Astrocyte of the cerebellum (primary cell): ENCODE results near the gene KIRREL3.

Experiments used
- DNase-seq: peaks from one replicate; pipeline ENCODE4 v3.0.0-alpha.2; 2011; ENCODE audit warnings: low read depth
- H3K4me3 ChIP-seq: 2 replicates; pipeline ENCODE4 v1.5.1; 2011; ENCODE audit warnings: mild to moderate bottlenecking, low read depth, low read length, moderate library complexity
- CTCF ChIP-seq: IDR thresholded peaks from 2 replicates; pipeline ENCODE4 v1.5.1; 2012; ENCODE audit warnings: low read length, low read depth, moderate library complexity, mild to moderate bottlenecking; ENCODE audit errors: missing control alignments
- in situ Hi-C: cut with HindIII; loops from 2 replicates; pipeline ENCODE4 v1.10.0; 2017; ENCODE audit warnings: low sequenced_read_pairs

Gene KIRREL3

GRCh38 chr11:126560221-126560620, 440.3 kb downstream of the KIRREL3 start:
- no peak overlapping the region for H3K4me3 ChIP-seq
- in situ Hi-C loops = no loop called here
- no peak for TF ChIP-seq CTCF

GRCh38 chr11:126548581-126549550, 451.7 kb downstream of the KIRREL3 start:
- H3K4me3 ChIP-seq = no peak overlapping the region
- in situ Hi-C loops = no loop called here
- no peak for DNase-seq
- no peak for TF ChIP-seq CTCF

More at GRCh38 chr11:126560221-126560620, 440.3 kb downstream of the KIRREL3 start:
- DNase-seq = no peak

GRCh38 chr11:126547691-126548090, 452.9 kb downstream of the KIRREL3 start:
- no peak for DNase-seq
- TF ChIP-seq CTCF = no peak
- H3K4me3 ChIP-seq = no peak overlapping the region
- in situ Hi-C loops = no loop called here

- peak; percentile 88 for DNase-seq
- in situ Hi-C loops = no loop called here
- no peak for TF ChIP-seq CTCF
- H3K4me3 ChIP-seq = no peak overlapping the region
These were observed 453.4 kb downstream of the KIRREL3 start for GRCh38 chr11:126547161-126547560.

GRCh38 chr11:126546694-126547093, 453.9 kb downstream of the KIRREL3 start:
- H3K4me3 ChIP-seq = no peak overlapping the region
- no peak for TF ChIP-seq CTCF
- in situ Hi-C loops = no loop called here
- DNase-seq = no peak

GRCh38 chr11:126546191-126546590, 454.4 kb downstream of the KIRREL3 start:
- in situ Hi-C loops = no loop called here
- TF ChIP-seq CTCF = no peak
- no peak for DNase-seq
- no peak overlapping the region for H3K4me3 ChIP-seq
